HG02973 (cell line): ENCODE results near the gene C7orf33.
"Not testable (repeated sequence)": the region's sequence is repeated elsewhere in the genome, so short reads cannot be mapped to it uniquely, and the experiment has no call there.

Source experiments
- ATAC-seq: cut with Tn5 transposase; IDR thresholded peaks from one replicate; pipeline ENCODE4 v1.9.1; 2021; ENCODE audit warnings: moderate library complexity; ENCODE audit not compliant: unreplicated experiment

Gene C7orf33

GRCh38 chr7:148590471-148590870, at the start of gene C7orf33:
Gene C7orf33 (plus strand): TSS chr7:148590766. CDS start chr7:148590926, 160 bp downstream.
- no peak for ATAC-seq

GRCh38 chr7:148541891-148542504, 48.6 kb upstream of the C7orf33 start:
- no peak for ATAC-seq

GRCh38 chr7:148543302-148543701, 47.3 kb upstream of the C7orf33 start:
- no peak for ATAC-seq

- no peak for ATAC-seq
These were observed 45.4 kb upstream of the C7orf33 start for GRCh38 chr7:148545172-148545571.

- no peak for ATAC-seq
These were observed 44.6 kb upstream of the C7orf33 start for GRCh38 chr7:148545932-148546331.

- no peak for ATAC-seq
These were observed 43.7 kb upstream of the C7orf33 start for GRCh38 chr7:148546857-148547256.

- ATAC-seq, result no peak
These were observed 42.6 kb upstream of the C7orf33 start for GRCh38 chr7:148547951-148548350.

- ATAC-seq, result no peak
These were observed 36.6 kb upstream of the C7orf33 start for GRCh38 chr7:148553979-148554378.

- ATAC-seq, result no peak
These were observed 33.7 kb upstream of the C7orf33 start for GRCh38 chr7:148556892-148557291.

GRCh38 chr7:148558914-148559313, 31.7 kb upstream of the C7orf33 start:
- no peak for ATAC-seq

GRCh38 chr7:148561099-148561498, 29.5 kb upstream of the C7orf33 start:
- no peak for ATAC-seq

GRCh38 chr7:148563583-148564274, 26.8 kb upstream of the C7orf33 start:
- no peak for ATAC-seq

GRCh38 chr7:148564275-148564951, 26.2 kb upstream of the C7orf33 start:
- ATAC-seq, result peak; percentile 83

- ATAC-seq, result no peak
These were observed 23.8 kb upstream of the C7orf33 start for GRCh38 chr7:148566736-148567135.

- no peak for ATAC-seq
These were observed 23.0 kb upstream of the C7orf33 start for GRCh38 chr7:148567524-148567923.

GRCh38 chr7:148570510-148570909, 20.1 kb upstream of the C7orf33 start:
- no peak for ATAC-seq

- ATAC-seq, result not testable (repeated sequence)
These were observed 19.6 kb upstream of the C7orf33 start for GRCh38 chr7:148570973-148571372.

GRCh38 chr7:148571381-148571780, 19.2 kb upstream of the C7orf33 start:
- ATAC-seq, result no peak

GRCh38 chr7:148572067-148572522, 18.5 kb upstream of the C7orf33 start:
- no peak for ATAC-seq

- ATAC-seq, result not testable (repeated sequence)
These were observed 17.0 kb upstream of the C7orf33 start for GRCh38 chr7:148573581-148573980.

GRCh38 chr7:148575640-148576411, 14.7 kb upstream of the C7orf33 start:
- peak; percentile 94 for ATAC-seq
